Measurements from ENCODE around the gene MVB12B. TPM values are rescaled to one million over a fixed set of nuclear protein-coding genes. Genes with fewer than 3 reads are reported as not detected.
"Not testable (repeated sequence)": the region's sequence is repeated elsewhere in the genome, so short reads cannot be mapped to it uniquely, and the experiment has no call there.

MVB12B gene
- polyA plus RNA-seq, 4 donors: 16.3 to 20.3 (median 18.0) TPM

DNA sequence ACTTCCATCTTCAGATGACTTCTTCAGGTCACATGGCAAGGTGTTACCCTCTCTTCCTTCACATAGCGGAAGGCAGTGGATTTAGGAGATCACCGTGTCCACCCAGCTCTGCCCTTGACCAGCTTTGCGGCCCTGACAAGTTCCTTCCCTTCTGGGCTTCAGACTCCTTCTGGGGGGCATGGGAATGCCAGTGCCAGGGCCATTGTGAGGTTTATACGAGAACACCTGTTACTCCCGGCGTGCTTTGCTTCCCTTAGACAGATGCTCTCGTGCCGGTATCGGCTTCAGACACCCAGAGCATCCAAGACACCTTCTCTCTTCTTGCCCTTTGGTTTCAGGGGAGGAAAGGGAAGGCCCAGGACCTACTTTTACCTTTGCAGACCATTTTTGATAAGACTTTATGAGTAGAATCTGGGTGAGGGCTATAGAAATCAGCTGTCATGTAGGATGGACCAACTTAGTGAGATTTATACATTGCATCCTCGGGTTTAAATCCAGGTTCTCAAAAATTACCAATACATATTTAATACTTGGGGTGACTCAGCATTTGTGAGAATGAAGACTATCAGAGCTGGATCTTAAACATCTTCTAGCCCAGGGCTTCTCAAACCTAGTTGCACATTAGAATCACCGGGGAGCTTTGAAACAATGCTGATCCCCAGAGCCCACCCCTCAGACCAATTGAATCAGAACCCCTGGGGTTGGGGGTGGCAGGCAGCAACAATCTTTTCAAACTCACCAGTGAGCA is 138.2 kb downstream of the MVB12B start:
- DNase-seq (ENCODE audit: low read depth in 4 of 4, low spot score in 3 of 4): no peak

DNA sequence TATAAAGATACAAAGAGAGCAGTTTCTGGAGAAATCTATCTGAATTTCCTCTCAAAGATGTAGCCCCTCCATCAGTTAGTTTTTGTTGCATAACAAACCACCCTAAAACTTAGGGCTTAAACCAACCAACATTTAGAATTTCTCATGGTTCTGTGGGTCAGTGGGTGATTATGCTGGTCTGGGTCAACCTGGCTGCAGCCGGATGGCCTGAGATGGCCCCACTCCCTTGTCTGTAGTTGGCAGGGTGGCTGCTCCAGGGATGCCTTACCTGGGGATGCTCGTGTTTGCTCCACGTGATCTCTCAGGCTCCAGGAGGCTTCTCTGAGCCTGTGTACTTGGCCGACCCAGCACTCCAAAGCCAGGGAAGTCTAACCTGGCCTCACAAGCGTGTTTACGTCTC is 139.3 kb downstream of the MVB12B start:
- no peak for DNase-seq (ENCODE audit: low read depth in 4 of 4, low spot score in 3 of 4)

DNA sequence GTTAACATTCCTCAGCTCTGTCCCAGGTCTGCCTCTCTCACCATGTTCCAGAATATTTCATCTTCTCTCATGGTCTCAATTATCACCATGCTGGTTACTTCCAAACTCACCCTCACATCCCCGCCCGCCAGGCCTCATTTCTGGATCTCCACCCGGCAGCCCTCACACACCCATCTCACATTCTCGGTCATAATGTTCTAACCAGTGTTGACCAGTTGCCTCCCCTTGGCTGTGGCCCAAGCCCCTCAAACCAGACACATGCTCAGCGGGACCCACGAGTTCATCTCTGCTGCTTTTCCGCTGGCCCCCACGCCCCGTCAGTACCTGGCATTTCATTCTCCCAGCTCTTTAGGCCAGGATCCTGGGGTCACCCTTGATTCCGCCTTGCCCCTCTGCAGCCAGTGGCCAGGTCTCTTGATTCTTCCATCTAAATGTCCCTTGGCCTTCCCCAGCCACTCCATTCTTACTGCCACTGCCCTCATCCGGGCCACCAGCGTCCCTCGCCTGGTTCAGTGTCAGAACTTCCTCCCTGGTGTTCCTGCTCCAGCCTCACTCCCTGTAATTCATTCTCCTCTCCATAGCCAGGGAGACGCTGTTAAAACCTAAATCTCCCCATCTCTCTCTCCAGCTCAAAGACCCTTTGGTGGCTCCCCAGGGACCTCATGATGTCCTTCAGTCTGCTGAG is 141.7 kb downstream of the MVB12B start:
- DNase-seq (ENCODE audit: low read depth in 4 of 4, low spot score in 3 of 4): no peak

DNA sequence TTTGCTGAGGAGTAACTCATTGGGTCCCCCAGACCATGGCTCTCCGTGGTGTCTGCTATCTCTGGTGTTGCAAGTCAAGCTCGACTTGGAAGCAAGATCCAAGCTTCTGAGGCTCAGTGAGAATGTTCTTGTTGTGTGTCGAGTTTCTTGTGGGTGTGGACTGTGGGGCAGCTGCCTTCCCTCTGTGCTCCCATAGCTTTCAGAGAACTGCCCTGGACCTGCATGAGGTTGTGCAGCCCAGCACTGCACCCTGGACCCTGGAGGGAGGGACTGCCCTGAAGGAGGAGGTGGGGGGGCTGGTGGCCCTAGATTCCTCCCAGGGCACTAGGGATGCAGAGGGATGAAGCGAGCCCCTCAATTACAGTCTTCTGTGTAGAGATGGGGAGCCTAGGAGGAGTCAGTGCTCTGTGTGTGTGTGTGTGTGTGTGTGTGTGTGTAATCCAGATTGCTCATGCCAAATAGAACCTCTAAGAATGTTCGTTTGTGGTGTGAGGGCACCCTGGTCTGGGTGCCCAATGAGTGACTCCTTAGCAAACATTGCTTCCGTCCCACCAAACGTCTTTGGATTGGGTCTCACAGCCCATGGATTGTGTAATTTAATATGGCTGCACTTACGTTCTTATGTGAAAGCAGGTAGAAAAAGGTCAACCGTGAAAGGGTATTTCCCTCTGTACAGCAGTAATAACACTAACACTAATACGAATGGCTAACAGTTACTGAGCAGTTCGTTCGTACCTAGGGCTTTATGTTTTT is 143.8 kb downstream of the MVB12B start:
- DNase-seq (ENCODE audit: low read depth in 4 of 4, low spot score in 3 of 4): no peak

DNA sequence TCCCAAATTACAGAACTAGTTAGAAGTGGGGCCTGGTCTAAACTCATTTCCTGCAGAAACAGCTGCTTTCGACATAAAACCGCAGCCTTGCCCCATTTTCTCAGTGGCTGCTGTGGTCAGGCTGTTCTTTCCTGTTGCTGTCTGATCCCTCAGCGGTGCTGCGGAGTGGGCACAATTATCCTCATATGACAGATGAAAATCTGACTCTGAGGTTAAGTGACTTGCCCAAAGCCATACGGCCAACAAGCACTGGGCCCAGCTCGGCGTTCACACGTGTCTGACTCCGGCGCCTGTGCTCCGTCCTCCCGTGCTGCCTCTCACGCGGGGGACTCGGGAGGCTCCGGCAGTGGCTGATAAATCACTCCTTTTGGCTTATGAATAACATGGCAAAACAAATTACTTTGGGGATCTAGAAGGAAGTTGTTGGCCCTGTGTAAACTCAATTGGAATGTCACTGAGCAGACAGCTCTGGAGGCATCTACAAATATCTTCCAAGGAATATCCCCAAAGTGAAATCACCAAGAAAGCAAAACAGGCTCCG is 144.5 kb downstream of the MVB12B start:
- no peak for DNase-seq (ENCODE audit: low read depth in 4 of 4, low spot score in 3 of 4)

DNA sequence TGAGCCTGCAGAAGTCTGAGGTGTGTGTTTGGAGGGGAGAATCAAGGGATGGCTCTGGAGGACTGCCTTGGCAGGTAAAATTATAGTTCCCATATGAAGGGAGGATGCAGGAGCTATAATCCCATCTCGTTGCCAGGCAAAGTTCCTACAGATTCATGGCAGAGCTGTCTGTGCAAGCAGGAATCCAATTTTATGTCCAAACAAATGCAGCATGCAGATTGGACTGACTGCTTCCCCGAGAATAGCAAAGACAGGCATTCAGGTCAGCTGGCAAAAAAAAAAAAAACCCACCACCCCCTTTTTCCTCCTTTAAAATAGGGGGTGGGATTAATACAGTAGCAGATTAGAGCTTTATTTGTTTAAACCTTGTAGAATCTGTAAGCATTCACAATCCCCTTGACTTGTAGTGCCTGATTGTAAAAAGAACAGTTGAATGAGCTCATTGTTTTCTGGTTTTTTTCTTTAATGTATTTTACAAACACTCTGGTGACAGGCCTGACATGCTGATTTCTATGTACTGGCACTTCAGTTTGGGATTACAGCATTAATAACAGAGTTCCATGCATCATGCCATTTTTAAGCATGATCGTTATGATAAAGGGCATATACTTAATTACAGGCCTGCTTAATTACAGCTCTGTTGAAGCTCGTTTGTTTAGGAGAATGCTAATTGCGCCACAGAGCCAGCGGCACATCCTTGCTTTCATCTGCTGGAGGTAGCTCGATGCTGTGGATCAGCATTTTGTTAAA is 145.7 kb downstream of the MVB12B start:
- no peak for DNase-seq (ENCODE audit: low read depth in 4 of 4, low spot score in 3 of 4)

DNA sequence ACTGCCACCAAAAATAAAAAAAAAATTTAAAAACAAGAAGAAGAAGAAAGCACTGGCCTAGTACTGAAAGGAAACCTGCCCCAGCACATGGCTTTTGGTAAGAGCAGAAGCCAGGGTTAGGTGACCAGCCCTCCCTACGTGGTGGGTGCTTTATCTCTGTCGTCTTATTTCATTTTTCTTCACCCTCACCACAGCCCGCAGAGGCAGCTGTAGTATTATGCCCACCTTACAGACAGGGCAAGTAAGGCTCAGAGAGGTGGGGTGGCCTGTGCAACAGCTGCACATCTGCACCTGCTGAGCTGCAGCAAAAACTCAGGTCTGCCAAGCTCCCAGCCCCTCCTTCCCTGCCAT is 146.3 kb downstream of the MVB12B start:
- no peak for DNase-seq (ENCODE audit: low read depth in 4 of 4, low spot score in 3 of 4)

DNA sequence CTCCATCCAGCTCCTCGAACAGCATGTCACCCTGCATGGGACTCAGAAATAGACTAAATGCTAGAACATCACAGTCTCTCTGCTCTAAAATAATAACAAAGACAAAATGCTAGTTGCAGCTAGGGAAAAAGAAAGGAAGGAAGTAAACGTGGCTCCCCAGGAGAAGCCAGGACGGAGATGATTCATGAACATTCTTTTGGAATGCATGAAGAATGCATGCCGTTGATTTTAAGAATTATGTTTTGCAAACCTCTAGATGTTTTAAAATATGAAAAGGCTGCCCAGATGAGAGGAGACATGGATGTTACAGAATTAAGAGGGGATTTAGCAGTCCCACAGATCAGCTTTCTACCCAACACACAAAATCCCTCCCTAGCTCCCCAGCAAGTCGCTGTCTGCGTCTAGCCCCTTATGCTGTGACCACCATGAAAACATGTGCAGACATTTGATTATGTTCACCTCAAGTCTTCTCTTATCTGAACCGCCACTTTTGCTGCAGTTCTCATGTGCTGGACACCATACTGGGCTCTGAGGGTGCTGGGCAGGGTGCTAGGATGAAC is 147.7 kb downstream of the MVB12B start:
- DNase-seq (ENCODE audit: low read depth in 4 of 4, low spot score in 3 of 4): no peak

DNA sequence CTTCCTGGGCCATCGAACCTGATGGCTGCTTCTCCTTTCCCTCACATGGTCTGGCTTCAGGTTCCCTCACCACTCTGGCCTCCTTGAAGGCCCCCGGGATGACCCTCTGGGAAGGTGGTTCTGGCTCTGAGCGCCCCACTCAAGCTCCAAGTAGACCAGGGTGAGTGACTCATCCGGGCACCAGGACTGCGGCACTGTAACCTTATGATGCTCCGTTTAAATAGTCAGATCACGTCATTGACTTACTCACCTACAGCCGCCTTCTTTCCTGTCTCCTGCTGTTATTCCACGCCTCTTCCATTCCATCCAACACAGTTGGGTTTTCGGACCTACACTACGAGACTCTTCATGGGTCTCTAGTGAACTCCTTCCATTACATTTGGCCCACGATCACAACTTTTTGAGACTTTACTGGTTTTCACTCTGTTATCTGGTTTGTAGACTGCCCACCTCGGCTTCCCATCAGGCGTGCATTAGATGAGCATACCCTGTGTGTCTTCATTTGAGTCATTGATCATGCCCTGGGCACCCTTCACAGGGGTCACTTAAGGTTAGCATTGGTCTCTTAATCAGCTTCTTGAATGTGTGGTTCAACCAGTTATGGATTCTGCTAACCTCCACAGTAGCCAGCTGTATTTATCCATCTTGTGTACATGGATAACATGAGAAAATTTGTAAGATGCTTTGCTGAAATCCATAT is 148.3 kb downstream of the MVB12B start:
- DNase-seq (ENCODE audit: low read depth in 4 of 4, low spot score in 3 of 4): no peak

DNA sequence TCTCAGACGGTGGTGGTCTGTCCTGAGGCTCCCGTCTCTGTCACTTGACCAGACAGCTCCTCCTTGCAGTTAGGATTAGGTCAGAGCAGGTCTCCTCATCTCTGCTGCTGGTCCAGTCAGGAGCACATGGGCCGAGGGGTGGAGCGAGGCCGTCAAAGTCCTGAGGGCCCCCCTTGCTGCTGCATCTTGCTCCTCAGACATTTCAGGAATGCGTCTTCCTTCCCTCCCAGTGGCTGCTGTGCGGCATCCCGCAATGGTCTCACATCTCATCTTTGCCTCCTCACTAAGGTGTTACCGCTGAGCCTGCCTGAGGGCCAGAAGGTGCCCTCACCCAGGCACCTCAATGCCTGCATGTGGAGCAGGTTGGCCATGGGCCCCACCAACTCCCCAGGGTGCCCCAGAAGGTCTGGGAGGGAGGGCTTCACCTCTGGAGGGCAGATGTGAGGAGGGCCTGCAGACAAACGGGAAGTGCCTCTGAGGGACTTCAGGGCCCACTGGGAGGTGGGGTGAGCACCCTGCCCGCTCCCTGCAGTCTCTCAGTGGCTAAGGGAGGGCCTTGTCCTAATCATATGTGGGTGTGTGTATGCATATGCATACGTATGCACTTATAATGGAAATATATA is 149.4 kb downstream of the MVB12B start:
- no peak for DNase-seq (ENCODE audit: low read depth in 4 of 4, low spot score in 3 of 4)

DNA sequence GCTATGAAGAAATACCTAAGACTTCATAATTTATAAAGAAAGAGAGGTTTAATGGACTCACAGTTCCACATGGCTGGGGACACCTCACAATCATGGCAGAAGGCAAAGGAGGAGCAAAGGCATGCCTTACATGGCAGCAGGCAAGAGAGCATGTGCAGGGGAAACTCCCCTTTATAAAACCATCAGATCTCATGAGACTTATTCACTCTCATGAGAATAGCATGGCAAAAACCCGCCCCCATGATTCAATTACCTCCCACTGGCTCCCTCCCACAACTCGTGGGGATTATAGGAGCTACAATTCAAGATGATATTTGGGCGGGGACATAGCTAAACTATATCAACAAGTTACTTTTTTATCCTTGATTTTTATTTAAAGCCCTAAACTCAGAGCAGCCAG is 150.8 kb downstream of the MVB12B start:
- not testable (repeated sequence) for DNase-seq (ENCODE audit: low read depth in 4 of 4, low spot score in 3 of 4)

DNA sequence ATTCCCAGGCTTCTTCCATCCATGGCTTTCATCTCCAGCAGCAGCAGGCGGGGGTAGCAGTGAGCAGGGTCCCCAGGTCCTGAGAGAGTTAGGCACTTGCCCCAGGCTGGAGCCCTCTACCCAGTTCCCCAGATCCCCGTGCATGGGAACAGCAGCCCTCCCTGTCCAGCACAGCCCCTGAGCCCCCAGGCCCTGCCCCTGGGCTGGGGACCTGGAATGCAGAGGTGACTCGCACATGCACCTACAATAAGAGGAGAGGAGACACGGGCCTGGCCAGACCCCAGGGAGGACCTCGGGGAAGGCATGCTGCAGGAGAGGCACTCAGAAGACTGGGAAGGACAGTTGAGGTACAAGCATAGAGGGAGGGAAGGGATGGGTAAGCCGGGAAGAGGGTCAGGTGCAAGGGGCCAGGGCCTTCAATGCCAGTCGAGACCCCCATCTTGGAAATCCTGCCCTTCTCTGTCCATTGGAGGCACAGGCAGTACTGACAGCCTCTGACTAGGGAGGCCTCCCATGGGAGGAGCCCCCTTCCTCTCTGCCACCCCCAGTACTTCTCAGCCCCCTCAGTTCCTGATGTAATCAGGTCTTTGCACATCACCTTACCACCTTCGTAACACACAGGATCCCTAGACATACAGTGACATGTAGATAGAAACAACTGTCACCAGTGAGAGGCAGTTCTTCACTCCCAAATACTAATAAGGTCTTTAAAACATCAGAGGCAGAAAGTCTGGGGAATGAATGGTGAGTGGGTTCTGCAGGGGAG is 151.8 kb downstream of the MVB12B start:
- DNase-seq (ENCODE audit: low read depth in 4 of 4, low spot score in 3 of 4): no peak

DNA sequence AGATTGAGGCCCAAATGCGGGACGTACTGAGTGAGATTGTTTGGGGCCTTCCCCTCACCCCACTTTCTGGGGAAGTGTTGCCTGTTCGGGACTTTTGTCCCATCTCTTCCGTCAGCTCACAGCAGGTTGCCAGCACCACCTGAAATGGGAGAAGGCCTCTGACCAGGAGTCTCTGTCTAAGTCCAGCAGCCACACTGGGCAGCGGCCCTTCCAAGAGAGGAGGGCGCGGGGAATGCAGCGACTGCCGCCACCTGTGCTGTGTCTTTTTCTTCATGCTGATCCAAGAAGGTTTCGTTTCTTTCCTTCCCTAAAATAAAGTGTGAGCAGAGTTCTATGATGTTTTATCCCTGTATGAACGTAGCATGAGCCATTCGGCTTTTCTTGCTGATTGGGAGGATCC is 152.9 kb downstream of the MVB12B start:
- no peak for DNase-seq (ENCODE audit: low read depth in 4 of 4, low spot score in 3 of 4)

DNA sequence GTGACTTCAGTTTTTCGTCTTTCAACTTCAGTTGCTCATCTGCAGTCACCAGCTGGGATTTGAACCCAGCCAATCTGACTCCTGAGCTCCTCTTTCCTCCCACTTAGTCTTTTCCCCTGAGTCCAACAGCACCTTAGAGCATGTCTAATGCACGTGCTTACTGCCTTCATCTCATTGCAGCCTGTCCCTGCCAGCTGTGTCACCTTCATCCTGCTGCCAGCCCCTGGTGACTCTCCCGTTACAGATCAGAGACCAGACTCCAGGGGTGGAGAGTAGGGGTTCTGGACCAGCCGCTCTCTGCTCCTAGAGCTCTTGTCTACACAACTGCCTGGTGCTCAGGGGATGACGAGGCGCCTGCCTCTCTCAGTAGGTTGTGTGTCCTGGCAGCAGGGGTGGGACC is 154.2 kb downstream of the MVB12B start:
- DNase-seq (ENCODE audit: low read depth in 4 of 4, low spot score in 3 of 4): no peak

DNA sequence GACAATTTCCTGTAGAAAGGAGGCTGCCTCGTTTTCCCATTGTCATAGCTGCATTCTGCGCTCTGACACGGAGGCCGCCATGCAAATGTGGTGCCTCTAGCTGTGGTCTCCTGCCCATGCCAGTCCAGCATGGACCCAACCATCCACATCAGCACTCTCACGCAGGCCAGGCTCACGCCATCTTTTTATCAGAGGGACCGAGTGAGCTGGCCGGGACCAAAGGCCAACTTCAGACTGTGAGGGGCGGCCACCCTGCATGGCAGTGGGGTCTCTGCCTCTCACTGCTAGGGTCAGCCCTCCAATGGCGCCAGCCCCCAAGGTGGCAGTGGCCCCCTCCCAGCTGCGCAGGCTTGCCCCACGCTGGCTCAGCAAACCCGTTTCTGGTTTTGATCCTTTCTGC is 155.2 kb downstream of the MVB12B start:
- no peak for DNase-seq (ENCODE audit: low read depth in 4 of 4, low spot score in 3 of 4)

DNA sequence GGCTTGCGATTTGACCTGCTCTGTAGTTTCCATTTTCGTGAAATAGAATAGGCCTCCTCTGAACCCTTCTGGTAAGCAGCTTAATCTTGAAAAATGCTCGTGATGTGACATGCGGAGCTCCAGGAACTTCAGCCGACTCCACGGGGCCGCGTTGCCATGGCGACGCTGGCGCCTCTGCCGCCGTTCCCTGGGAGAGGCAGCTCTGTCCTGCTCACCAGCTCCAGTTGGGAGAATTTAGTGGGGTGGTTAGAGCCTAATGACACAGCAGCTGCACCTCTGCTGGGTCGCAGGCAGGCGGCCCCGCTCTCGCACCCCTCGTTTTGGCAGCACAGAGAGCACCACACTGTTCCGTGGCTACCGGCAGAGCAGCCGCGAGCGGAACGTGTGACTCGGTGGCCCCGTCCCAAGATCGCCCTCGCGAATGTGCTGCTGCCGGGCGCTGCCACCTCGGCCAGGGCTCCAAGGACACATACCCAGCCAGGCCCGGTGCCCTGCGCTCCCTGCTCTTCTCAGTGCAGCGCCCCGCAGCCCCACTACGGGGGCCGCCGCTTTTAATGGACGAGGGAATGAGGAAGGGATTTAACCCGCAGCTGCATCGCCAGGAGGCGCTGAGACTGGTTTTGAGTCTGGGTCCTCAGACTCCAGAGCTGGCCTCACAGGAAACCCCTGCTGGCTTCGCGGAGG is 155.9 kb downstream of the MVB12B start:
- peak in 3 of 4 donors; percentile 39 to 52 (median 45) for DNase-seq (ENCODE audit: low read depth in 4 of 4, low spot score in 3 of 4)

DNA sequence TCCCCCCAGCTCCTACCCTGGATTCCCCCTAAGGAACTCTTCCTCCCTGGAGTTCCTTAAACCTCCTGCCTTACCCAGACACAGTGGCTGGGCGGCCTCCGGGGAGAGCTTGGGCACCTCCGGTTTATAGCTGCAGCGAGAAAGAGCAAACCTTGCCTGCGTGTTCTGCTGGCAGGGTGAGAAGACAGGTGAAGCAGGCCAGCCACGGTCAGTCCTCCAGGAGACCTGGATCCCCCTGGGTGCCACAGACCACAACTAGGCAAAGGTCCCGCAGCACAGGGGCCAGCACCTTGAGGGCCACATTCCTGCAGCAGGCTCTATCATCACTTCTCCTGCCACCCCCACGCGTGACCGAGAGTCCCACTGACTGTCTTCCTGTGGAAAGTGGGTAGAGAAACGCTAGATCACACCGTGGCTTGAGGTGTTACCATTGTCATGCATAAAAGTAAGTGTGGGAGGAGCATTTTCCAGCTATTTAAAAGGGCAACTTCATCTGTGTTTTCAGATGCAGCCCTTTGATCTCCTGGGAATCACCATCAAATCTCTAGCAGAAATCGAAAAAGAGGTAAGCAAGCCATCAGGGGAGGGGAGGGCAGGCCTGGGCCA is 156.9 kb downstream of the MVB12B start:
- DNase-seq (ENCODE audit: low read depth in 4 of 4, low spot score in 3 of 4): no peak

DNA sequence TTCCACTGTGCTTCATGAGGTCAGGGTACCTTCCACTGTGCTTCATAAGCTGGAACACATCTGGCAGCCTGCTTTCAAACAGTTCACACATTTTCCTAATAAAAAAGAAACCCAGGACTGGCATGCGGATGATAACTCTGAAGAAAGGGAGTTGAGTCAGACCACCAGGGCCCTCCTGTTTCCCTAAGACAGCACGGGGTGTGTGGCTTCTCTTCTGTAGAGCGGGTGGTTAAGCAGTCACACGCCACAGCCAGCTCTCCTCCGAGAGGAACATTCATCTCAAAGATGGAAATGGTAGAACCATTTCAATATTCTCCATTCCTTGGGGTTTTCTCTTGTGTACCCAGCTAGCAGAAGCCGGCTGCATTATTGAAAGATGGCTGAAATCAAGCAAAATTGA is 159.0 kb downstream of the MVB12B start:
- DNase-seq (ENCODE audit: low read depth in 4 of 4, low spot score in 3 of 4): no peak
